Rectal smooth muscle tissue (tissue), 1 donor: Measurements from ENCODE around the gene AQP7.
"Not testable (repeated sequence)": the region's sequence is repeated elsewhere in the genome, so short reads cannot be mapped to it uniquely, and the experiment has no call there.

Source experiments
- H3K27ac ChIP-seq: one replicate; pipeline ENCODE4 v1.7.0; 2013; ENCODE audit warnings: low read depth, low read length, inconsistent platforms
- H3K27me3 ChIP-seq: one replicate; pipeline ENCODE4 v1.7.0; 2013; ENCODE audit warnings: low read length; ENCODE audit not compliant: control insufficient read depth, insufficient read depth
- H3K36me3 ChIP-seq: one replicate; pipeline ENCODE4 v1.7.0; 2013; ENCODE audit warnings: low read length; ENCODE audit not compliant: control insufficient read depth, insufficient read depth
- H3K4me1 ChIP-seq: one replicate; pipeline ENCODE4 v1.7.0; 2013; ENCODE audit warnings: low read length; ENCODE audit not compliant: control insufficient read depth, insufficient read depth
- H3K4me3 ChIP-seq: one replicate; pipeline ENCODE4 v1.7.0; 2013; ENCODE audit warnings: low read length
- H3K9ac ChIP-seq: one replicate; pipeline ENCODE4 v1.7.0; 2013; ENCODE audit warnings: low read length

AQP7 gene

GRCh38 chr9:33374634-33375237 is 27.6 kb downstream of the AQP7 start:
- Histone ChIP-seq H3K9ac (no peak overlapping the region), H3K4me1 (no peaks in the 10 kb centered on the region), H3K4me3 (peak overlapping the region; percentile 40), H3K27me3 (no peaks in the 10 kb centered on the region), H3K27ac (no peak overlapping the region), H3K36me3 (peaks cover 13% of the 10 kb centered on the region)

GRCh38 chr9:33374190-33374589 is 28.2 kb downstream of the AQP7 start:
- Histone ChIP-seq H3K27me3 (no peaks in the 10 kb centered on the region), H3K27ac (no peak overlapping the region), H3K4me3 (no peak overlapping the region), H3K36me3 (peaks cover 14% of the 10 kb centered on the region), H3K4me1 (no peaks in the 10 kb centered on the region), H3K9ac (no peak overlapping the region)

DNA sequence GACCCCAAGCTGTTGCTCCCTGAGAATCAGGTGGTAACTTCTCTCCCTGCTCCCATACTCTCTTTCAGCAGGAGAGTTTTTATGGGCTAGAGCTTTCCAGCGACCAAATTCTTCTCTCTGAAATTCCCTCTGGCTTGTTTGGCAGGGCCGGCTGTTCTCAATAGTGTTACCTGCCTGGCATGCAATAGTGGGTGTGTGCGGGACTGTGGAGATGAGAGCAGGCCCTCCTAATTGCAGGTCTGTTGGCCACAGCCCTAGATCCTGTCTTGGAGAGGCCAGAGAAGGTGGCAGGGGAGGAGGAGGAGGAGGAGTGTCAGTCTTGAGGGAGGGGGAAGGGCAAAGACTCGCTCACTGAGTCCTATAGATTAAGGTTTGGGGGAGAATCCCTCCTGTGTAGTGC is 29.5 kb downstream of the AQP7 start:
- H3K9ac ChIP-seq, result no peak overlapping the region
- H3K27me3 ChIP-seq, result no peaks in the 10 kb centered on the region
- no peaks in the 10 kb centered on the region for H3K4me1 ChIP-seq
- no peak overlapping the region for H3K27ac ChIP-seq
- peaks cover 14% of the 10 kb centered on the region for H3K36me3 ChIP-seq
- H3K4me3 ChIP-seq, result no peak overlapping the region

DNA sequence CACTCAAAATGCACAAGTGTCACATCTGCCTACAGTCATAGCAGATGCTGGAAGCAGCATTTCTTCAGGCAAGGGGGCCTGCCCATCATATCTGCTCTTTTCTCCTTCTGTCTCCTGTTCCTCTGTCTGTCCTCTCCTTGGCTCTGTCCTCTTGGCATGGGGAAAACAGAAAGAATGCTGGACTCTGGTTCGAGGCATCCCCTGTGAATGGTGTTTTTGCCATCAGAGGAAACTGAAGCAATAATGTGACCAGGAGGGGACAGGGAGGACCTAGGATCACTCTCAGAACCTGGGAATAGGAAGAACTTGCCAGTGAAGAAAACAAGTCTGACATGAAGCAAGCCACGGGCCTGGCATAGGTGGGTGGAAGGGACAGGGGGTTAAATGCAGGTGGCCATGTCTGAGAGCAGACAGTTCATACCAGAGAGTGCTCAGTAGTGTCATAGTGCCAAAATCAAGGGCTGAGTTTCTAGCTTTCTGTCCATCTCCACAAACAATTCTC is 35.3 kb downstream of the AQP7 start:
- Histone ChIP-seq H3K4me1 (no peaks in the 10 kb centered on the region), H3K27me3 (no peaks in the 10 kb centered on the region), H3K36me3 (peaks cover 29% of the 10 kb centered on the region), H3K27ac (no peak overlapping the region), H3K4me3 (no peak overlapping the region), H3K9ac (no peak overlapping the region)

- H3K9ac ChIP-seq, H3K4me3 ChIP-seq, H3K27me3 ChIP-seq, H3K27ac ChIP-seq, H3K4me1 ChIP-seq: not testable (repeated sequence)
- peaks cover 17% of the 10 kb centered on the region for H3K36me3 ChIP-seq
Measured at GRCh38 chr9:33364814-33365213, 37.6 kb downstream of the AQP7 start.

DNA sequence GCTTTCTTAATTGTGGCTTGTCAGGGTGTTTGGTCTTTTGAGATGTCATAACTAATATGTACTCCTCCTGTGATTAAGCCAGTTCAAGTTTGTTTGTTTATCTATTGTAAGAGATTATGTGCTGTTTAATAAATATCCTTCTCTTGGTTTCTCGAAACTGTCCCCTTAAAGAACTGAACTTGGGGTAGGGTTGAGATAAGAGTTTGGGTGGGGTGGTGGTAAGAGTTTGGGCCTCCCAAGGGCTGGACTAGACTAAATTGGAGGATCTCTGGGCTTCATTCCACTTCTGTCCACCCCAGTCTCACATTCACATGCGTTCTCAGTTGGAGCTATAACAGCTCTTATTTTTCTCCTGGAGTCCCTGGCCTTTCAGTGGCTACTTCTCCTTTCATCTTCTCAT is 38.2 kb downstream of the AQP7 start:
- Histone ChIP-seq H3K36me3 (peaks cover 15% of the 10 kb centered on the region), H3K27ac (no peak overlapping the region), H3K4me1 (no peaks in the 10 kb centered on the region), H3K4me3 (no peak overlapping the region), H3K9ac (no peak overlapping the region), H3K27me3 (no peaks in the 10 kb centered on the region)

DNA sequence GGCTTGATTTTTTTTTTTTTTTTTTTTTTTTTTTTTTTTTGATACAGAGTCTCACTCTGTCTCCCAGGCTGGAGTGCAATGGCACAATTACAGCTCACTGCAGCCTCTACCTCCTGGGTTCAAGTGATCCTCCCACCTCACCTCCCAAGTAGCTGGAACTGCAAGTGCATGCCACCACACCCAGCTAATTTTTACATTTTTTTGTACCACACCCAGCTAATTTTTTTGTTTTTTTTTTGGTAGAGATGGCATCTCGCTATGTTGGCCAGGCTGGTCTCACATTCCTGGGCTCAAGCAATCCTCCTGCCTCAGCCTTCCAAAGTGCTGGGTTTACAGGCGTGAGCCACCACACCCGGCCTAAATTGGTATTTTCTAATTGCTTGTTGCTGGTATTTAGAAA is 43.7 kb downstream of the AQP7 start:
- H3K36me3 ChIP-seq, H3K27me3 ChIP-seq, H3K4me1 ChIP-seq, H3K27ac ChIP-seq, H3K4me3 ChIP-seq, H3K9ac ChIP-seq: not testable (repeated sequence)

DNA sequence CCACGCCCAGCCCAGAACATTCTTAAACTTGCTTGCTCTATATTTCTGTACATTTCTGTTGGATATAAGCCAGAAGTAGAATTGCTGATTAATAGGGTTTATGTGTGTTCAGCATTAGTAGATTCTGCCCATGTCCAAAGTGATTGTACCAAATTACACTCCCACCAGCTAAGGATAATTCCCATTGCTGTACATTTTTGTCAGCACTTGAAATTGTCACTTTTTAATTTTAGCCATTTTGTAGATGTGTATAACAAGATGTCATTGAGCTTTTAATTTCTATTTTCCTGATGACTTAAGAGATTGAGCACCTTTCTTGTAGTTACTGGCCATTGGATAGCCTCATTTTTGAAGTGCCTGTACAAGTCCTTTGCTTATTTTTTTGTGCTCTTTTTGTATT is 46.4 kb downstream of the AQP7 start:
- Histone ChIP-seq H3K4me1 (peaks cover 3% of the 10 kb centered on the region), H3K9ac (no peak overlapping the region), H3K27ac (no peak overlapping the region), H3K36me3 (peaks cover 3% of the 10 kb centered on the region), H3K4me3 (no peak overlapping the region), H3K27me3 (no peaks in the 10 kb centered on the region)

- Histone ChIP-seq H3K27ac (no peak overlapping the region), H3K27me3 (no peaks in the 10 kb centered on the region), H3K36me3 (peaks cover 3% of the 10 kb centered on the region), H3K9ac (no peak overlapping the region), H3K4me1 (peaks cover 10% of the 10 kb centered on the region), H3K4me3 (no peak overlapping the region)
Measured at GRCh38 chr9:33354651-33355211, 47.6 kb downstream of the AQP7 start.

DNA sequence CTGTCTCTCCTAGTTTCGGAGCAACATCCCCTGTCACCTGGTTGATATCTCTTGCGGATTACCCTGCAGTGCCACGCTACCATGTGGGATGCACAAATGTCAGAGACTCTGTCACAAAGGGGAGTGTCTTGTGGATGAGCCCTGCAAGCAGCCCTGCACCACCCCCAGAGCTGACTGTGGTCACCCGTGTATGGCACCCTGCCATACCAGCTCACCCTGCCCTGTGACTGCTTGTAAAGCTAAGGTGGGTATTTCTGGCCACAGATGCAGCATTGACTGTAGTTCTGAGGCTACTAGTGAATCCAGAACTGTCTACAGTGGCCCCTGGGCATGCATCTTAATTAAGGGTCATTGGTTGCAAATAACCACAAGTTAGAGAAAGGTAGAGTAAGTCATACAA is 50.8 kb downstream of the AQP7 start:
- Histone ChIP-seq H3K36me3 (peaks cover 11% of the 10 kb centered on the region), H3K27me3 (no peaks in the 10 kb centered on the region), H3K9ac (no peak overlapping the region), H3K4me3 (no peak overlapping the region), H3K27ac (peak overlapping the region; percentile 75), H3K4me1 (peaks cover 20% of the 10 kb centered on the region)

- no peak overlapping the region for H3K9ac ChIP-seq
- no peaks in the 10 kb centered on the region for H3K27me3 ChIP-seq
- peaks cover 24% of the 10 kb centered on the region for H3K4me1 ChIP-seq
- peak overlapping the region; percentile 75 for H3K27ac ChIP-seq
- no peak overlapping the region for H3K4me3 ChIP-seq
- H3K36me3 ChIP-seq, result peaks cover 21% of the 10 kb centered on the region
Measured at GRCh38 chr9:33350310-33350709, 52.1 kb downstream of the AQP7 start.

- no peak overlapping the region for H3K4me3 ChIP-seq
- peaks cover 21% of the 10 kb centered on the region for H3K36me3 ChIP-seq
- no peak overlapping the region for H3K9ac ChIP-seq
- peak overlapping the region; percentile 74 for H3K27ac ChIP-seq
- H3K27me3 ChIP-seq, result no peaks in the 10 kb centered on the region
- peaks cover 24% of the 10 kb centered on the region for H3K4me1 ChIP-seq
Measured at GRCh38 chr9:33349743-33350142, 52.6 kb downstream of the AQP7 start.

- no peak overlapping the region for H3K9ac ChIP-seq
- no peak overlapping the region for H3K4me3 ChIP-seq
- H3K27me3 ChIP-seq, result no peaks in the 10 kb centered on the region
- peaks cover 24% of the 10 kb centered on the region for H3K36me3 ChIP-seq
- H3K4me1 ChIP-seq, result peaks cover 24% of the 10 kb centered on the region
- H3K27ac ChIP-seq, result peak overlapping the region; percentile 74
Measured at GRCh38 chr9:33348998-33349397, 53.4 kb downstream of the AQP7 start.
